ENCODE results near the gene PHF10.
"Not testable (repeated sequence)": the region's sequence is repeated elsewhere in the genome, so short reads cannot be mapped to it uniquely, and the experiment has no call there.

Gene PHF10

GRCh38 chr6:169724494-169725124 is at the start of gene PHF10:
TSS of gene PHF10 (minus strand) at chr6:169724500. CDS start at chr6:169723931, 569 bp downstream.
- H3K4me1 Mint-ChIP-seq: peaks cover 28% of the 10 kb centered on the region
- peak within 1 kb of the TSS; percentile 81 for H3K4me3 Mint-ChIP-seq
- DNase-seq (ENCODE audit: low spot score in 2 of 2) (peak in 1 of 2 donors; percentile 79), ATAC-seq (peak; percentile 69)
- peaks cover 32% of the 10 kb centered on the region for H3K36me3 Mint-ChIP-seq
- H3K27ac Mint-ChIP-seq: peak within 1 kb of the TSS; percentile 85
- no peaks in the 10 kb centered on the region for H3K9me3 Mint-ChIP-seq

GRCh38 chr6:169766921-169767736 is 42.8 kb upstream of the PHF10 start:
- Mint-ChIP-seq H3K9me3 (no peaks in the 10 kb centered on the region), H3K4me3 (no peak overlapping the region), H3K36me3 (peaks cover 91% of the 10 kb centered on the region), H3K4me1 (peaks cover 7% of the 10 kb centered on the region), H3K27ac (no peak overlapping the region)
- DNase-seq (ENCODE audit: low spot score in 2 of 2) (peak in 1 of 2 donors; percentile 18), ATAC-seq (no peak)

GRCh38 chr6:169766232-169766631 is 41.9 kb upstream of the PHF10 start:
- Mint-ChIP-seq H3K27ac (no peak overlapping the region), H3K4me3 (no peak overlapping the region), H3K9me3 (no peaks in the 10 kb centered on the region), H3K36me3 (peaks cover 91% of the 10 kb centered on the region), H3K4me1 (peaks cover 7% of the 10 kb centered on the region)
- DNase-seq (ENCODE audit: low spot score in 2 of 2) (no peak), ATAC-seq (no peak)

GRCh38 chr6:169765789-169766188 is 41.5 kb upstream of the PHF10 start:
- not testable (repeated sequence) for H3K9me3 Mint-ChIP-seq; H3K4me3 Mint-ChIP-seq; DNase-seq (ENCODE audit: low spot score in 2 of 2); H3K4me1 Mint-ChIP-seq; ATAC-seq; H3K27ac Mint-ChIP-seq
- H3K36me3 Mint-ChIP-seq: peaks cover 91% of the 10 kb centered on the region

- Mint-ChIP-seq H3K36me3 (peaks cover 91% of the 10 kb centered on the region), H3K4me3 (no peak overlapping the region), H3K4me1 (peaks cover 7% of the 10 kb centered on the region), H3K9me3 (no peaks in the 10 kb centered on the region), H3K27ac (peak overlapping the region; percentile 82)
- ATAC-seq (no peak), DNase-seq (ENCODE audit: low spot score in 2 of 2) (no peak)
Measured at GRCh38 chr6:169763881-169764280, 39.6 kb upstream of the PHF10 start.

- H3K36me3 Mint-ChIP-seq: peaks cover 89% of the 10 kb centered on the region
- no peak overlapping the region for H3K4me3 Mint-ChIP-seq
- H3K4me1 Mint-ChIP-seq: peaks cover 7% of the 10 kb centered on the region
- H3K9me3 Mint-ChIP-seq: no peaks in the 10 kb centered on the region
- no peak for DNase-seq (ENCODE audit: low spot score in 2 of 2)
- H3K27ac Mint-ChIP-seq: peak overlapping the region; percentile 82
- ATAC-seq: no peak
Measured at GRCh38 chr6:169763308-169763707, 39.0 kb upstream of the PHF10 start.

- ATAC-seq (no peak), DNase-seq (ENCODE audit: low spot score in 2 of 2) (no peak)
- Mint-ChIP-seq H3K9me3 (no peaks in the 10 kb centered on the region), H3K4me3 (no peak overlapping the region), H3K36me3 (peaks cover 52% of the 10 kb centered on the region), H3K4me1 (peaks cover 18% of the 10 kb centered on the region), H3K27ac (peak overlapping the region; percentile 27)
Measured at GRCh38 chr6:169755162-169755561, 30.9 kb upstream of the PHF10 start.

GRCh38 chr6:169752074-169752623 is 27.8 kb upstream of the PHF10 start:
- ATAC-seq (no peak), DNase-seq (ENCODE audit: low spot score in 2 of 2) (no peak)
- Mint-ChIP-seq H3K27ac (peak overlapping the region; percentile 99), H3K4me3 (peak overlapping the region; percentile 93), H3K9me3 (no peaks in the 10 kb centered on the region), H3K36me3 (peaks cover 32% of the 10 kb centered on the region), H3K4me1 (peaks cover 23% of the 10 kb centered on the region)

GRCh38 chr6:169751242-169752073 is 27.2 kb upstream of the PHF10 start, which contains the start of the genes DYNLT2 and ERMARD:
TSS of gene DYNLT2 (minus strand) at chr6:169751572. CDS start at chr6:169751458, 114 bp downstream.
TSS of gene ERMARD (plus strand) at chr6:169751622. CDS start at chr6:169751658, 36 bp downstream.
- H3K27ac Mint-ChIP-seq: peak within 1 kb of the TSS; percentile 99
- peak; percentile 91 to 98 for DNase-seq (ENCODE audit: low spot score in 2 of 2)
- H3K4me1 Mint-ChIP-seq: peaks cover 23% of the 10 kb centered on the region
- ATAC-seq: peak; percentile 98
- peaks cover 25% of the 10 kb centered on the region for H3K36me3 Mint-ChIP-seq
- H3K9me3 Mint-ChIP-seq: no peaks in the 10 kb centered on the region
- H3K4me3 Mint-ChIP-seq: peak within 1 kb of the TSS; percentile 93

- Mint-ChIP-seq H3K27ac (no peak overlapping the region), H3K36me3 (peaks cover 15% of the 10 kb centered on the region), H3K9me3 (no peaks in the 10 kb centered on the region), H3K4me1 (peaks cover 7% of the 10 kb centered on the region), H3K4me3 (no peak overlapping the region)
- ATAC-seq (no peak), DNase-seq (ENCODE audit: low spot score in 2 of 2) (no peak)
Measured at GRCh38 chr6:169746556-169746955, 22.3 kb upstream of the PHF10 start.

- Mint-ChIP-seq H3K36me3 (peaks cover 6% of the 10 kb centered on the region), H3K27ac (no peak overlapping the region), H3K4me3 (no peak overlapping the region), H3K4me1 (peaks cover 7% of the 10 kb centered on the region), H3K9me3 (no peaks in the 10 kb centered on the region)
- DNase-seq (ENCODE audit: low spot score in 2 of 2) (no peak), ATAC-seq (no peak)
Measured at GRCh38 chr6:169745405-169745804, 21.1 kb upstream of the PHF10 start.

- ATAC-seq (no peak), DNase-seq (ENCODE audit: low spot score in 2 of 2) (no peak)
- no peaks in the 10 kb centered on the region for H3K9me3 Mint-ChIP-seq
- H3K4me1 Mint-ChIP-seq: no peaks in the 10 kb centered on the region
- H3K36me3 Mint-ChIP-seq: no peaks in the 10 kb centered on the region
- H3K4me3 Mint-ChIP-seq: no peak overlapping the region
- no peak overlapping the region for H3K27ac Mint-ChIP-seq
Measured at GRCh38 chr6:169741344-169741743, 17.0 kb upstream of the PHF10 start.

- H3K36me3 Mint-ChIP-seq: no peaks in the 10 kb centered on the region
- H3K4me3 Mint-ChIP-seq: no peak overlapping the region
- no peak for ATAC-seq
- no peak overlapping the region for H3K27ac Mint-ChIP-seq
- no peaks in the 10 kb centered on the region for H3K4me1 Mint-ChIP-seq
- no peak for DNase-seq (ENCODE audit: low spot score in 2 of 2)
- no peaks in the 10 kb centered on the region for H3K9me3 Mint-ChIP-seq
Measured at GRCh38 chr6:169738976-169739529, 14.8 kb upstream of the PHF10 start.

GRCh38 chr6:169738204-169738975 is 14.1 kb upstream of the PHF10 start:
- Mint-ChIP-seq H3K36me3 (no peaks in the 10 kb centered on the region), H3K4me1 (no peaks in the 10 kb centered on the region), H3K27ac (no peak overlapping the region), H3K4me3 (no peak overlapping the region), H3K9me3 (no peaks in the 10 kb centered on the region)
- DNase-seq (ENCODE audit: low spot score in 2 of 2) (no peak), ATAC-seq (no peak)

All from stimulated activated effector memory CD8-positive, alpha-beta T cell treated with anti-CD3 and anti-CD28 coated beads, Interleukin-12 subunit alpha, Interleukin-12 subunit beta, amount 100 ng/mL, for 72 hours (primary cell).